Chondrocyte (in vitro differentiated cells): Measurements from ENCODE around the gene POGZ. TPM values are rescaled to one million over a fixed set of nuclear protein-coding genes. Genes with fewer than 3 reads are reported as not detected.

Source experiments
- DNase-seq: peaks from one replicate; pipeline ENCODE4 v3.0.0; 2021; ENCODE audit warnings: mixed read lengths, low spot score
- H3K27ac Mint-ChIP-seq: one replicate; pipeline ENCODE4 v1.8.0; 2021; ENCODE audit warnings: mild to moderate bottlenecking, moderate library complexity, mixed read lengths; ENCODE audit not compliant: unreplicated experiment
- H3K27me3 Mint-ChIP-seq: 2 replicates; pipeline ENCODE4 v1.8.0; 2021; ENCODE audit warnings: low read depth, mixed read lengths
- H3K36me3 Mint-ChIP-seq: 2 replicates; pipeline ENCODE4 v1.8.0; 2021; ENCODE audit warnings: low read depth, mixed read lengths
- H3K4me1 Mint-ChIP-seq: 2 replicates; pipeline ENCODE4 v1.8.0; 2021; ENCODE audit warnings: low read depth, mild to moderate bottlenecking, mixed read lengths
- H3K4me3 Mint-ChIP-seq: one replicate; pipeline ENCODE4 v1.8.0; 2021; ENCODE audit warnings: mild to moderate bottlenecking, moderate library complexity, mixed read lengths; ENCODE audit not compliant: unreplicated experiment
- H3K9me3 Mint-ChIP-seq: 2 replicates; pipeline ENCODE4 v1.8.0; 2021; ENCODE audit warnings: low read depth, mixed read lengths
- total RNA-seq: library from RNA; stranded (reverse); gene quantifications from 3 replicates; pipeline ENCODE4 v1.2.1, GENCODE V29; 2021
- TF ChIP-seq, protein P1 (sequence below): fragments of 200-600 bp; sonication (generic); IDR thresholded peaks from 2 replicates; pipeline ENCODE4 v1.5.0; 2021; ENCODE audit warnings: antibody characterized with exemption, mild to moderate bottlenecking, moderate library complexity

The POGZ gene
- total RNA-seq, 1 donor from 2014 or later: 65.0 TPM

- Mint-ChIP-seq H3K4me3 (no peak overlapping the region), H3K4me1 (no peaks in the 10 kb centered on the region), H3K36me3 (peaks cover 24% of the 10 kb centered on the region), H3K27me3 (no peaks in the 10 kb centered on the region), H3K9me3 (no peaks in the 10 kb centered on the region), H3K27ac (no peak overlapping the region)
- no peak for DNase-seq
- TF ChIP-seq, protein P1, sequence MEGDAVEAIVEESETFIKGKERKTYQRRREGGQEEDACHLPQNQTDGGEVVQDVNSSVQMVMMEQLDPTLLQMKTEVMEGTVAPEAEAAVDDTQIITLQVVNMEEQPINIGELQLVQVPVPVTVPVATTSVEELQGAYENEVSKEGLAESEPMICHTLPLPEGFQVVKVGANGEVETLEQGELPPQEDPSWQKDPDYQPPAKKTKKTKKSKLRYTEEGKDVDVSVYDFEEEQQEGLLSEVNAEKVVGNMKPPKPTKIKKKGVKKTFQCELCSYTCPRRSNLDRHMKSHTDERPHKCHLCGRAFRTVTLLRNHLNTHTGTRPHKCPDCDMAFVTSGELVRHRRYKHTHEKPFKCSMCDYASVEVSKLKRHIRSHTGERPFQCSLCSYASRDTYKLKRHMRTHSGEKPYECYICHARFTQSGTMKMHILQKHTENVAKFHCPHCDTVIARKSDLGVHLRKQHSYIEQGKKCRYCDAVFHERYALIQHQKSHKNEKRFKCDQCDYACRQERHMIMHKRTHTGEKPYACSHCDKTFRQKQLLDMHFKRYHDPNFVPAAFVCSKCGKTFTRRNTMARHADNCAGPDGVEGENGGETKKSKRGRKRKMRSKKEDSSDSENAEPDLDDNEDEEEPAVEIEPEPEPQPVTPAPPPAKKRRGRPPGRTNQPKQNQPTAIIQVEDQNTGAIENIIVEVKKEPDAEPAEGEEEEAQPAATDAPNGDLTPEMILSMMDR: no peak
Measured at GRCh38 chr1:151418081-151418480, 41.2 kb downstream of the POGZ start.

DNA sequence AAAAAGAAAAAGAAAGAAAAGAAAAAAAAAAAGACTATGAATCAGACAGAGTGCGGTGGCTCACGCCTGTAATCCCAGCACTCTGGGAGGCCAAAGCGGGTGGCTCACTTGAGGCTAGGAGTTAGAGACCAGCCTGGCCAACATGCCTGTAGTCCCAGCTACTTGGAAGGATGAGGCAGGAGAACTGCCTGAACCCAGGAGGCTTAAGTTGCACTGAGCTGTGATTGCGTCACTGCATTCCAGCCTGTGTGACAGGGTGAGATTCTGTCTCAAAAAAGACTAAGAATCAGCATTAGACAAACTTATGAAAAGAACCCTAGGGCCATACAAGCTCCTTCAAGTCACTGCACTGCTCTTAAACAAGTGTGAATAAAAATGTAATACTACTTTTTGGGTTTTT, 43.1 kb downstream of the POGZ start:
- H3K4me3 Mint-ChIP-seq: no peak overlapping the region
- no peak for DNase-seq
- H3K4me1 Mint-ChIP-seq: no peaks in the 10 kb centered on the region
- H3K27ac Mint-ChIP-seq: no peak overlapping the region
- TF ChIP-seq, protein P1: no peak
- peaks cover 28% of the 10 kb centered on the region for H3K36me3 Mint-ChIP-seq
- H3K9me3 Mint-ChIP-seq: no peaks in the 10 kb centered on the region
- H3K27me3 Mint-ChIP-seq: no peaks in the 10 kb centered on the region

DNA sequence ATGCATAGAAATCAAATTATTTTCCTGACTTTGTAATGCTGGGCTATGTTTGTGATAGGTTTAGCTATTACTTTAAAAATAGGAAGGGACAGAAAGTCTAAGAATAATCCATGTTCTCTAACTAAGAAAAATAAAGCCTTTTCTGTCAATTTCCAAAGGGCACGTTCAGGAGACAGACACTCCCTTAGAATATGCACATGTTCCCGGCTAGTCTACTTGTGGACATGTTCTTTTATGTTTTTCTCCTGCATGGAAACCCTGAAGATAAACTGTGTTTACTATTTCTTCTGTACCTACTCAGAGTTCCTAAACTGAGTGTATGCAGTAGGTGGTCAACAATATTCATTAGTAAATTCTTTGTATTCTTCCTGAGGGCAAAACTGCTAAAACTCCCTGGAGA, 47.4 kb downstream of the POGZ start:
- Mint-ChIP-seq H3K27me3 (no peaks in the 10 kb centered on the region), H3K36me3 (peaks cover 46% of the 10 kb centered on the region), H3K4me1 (peaks cover 3% of the 10 kb centered on the region), H3K9me3 (no peaks in the 10 kb centered on the region), H3K4me3 (no peak overlapping the region), H3K27ac (no peak overlapping the region)
- TF ChIP-seq, protein P1: no peak
- no peak for DNase-seq

- no peak for DNase-seq
- no peak overlapping the region for H3K4me3 Mint-ChIP-seq
- no peaks in the 10 kb centered on the region for H3K27me3 Mint-ChIP-seq
- peaks cover 3% of the 10 kb centered on the region for H3K4me1 Mint-ChIP-seq
- H3K36me3 Mint-ChIP-seq: peaks cover 47% of the 10 kb centered on the region
- H3K9me3 Mint-ChIP-seq: no peaks in the 10 kb centered on the region
- TF ChIP-seq, protein P1: no peak
- no peak overlapping the region for H3K27ac Mint-ChIP-seq
Measured at GRCh38 chr1:151408891-151409290, 50.4 kb downstream of the POGZ start.

DNA sequence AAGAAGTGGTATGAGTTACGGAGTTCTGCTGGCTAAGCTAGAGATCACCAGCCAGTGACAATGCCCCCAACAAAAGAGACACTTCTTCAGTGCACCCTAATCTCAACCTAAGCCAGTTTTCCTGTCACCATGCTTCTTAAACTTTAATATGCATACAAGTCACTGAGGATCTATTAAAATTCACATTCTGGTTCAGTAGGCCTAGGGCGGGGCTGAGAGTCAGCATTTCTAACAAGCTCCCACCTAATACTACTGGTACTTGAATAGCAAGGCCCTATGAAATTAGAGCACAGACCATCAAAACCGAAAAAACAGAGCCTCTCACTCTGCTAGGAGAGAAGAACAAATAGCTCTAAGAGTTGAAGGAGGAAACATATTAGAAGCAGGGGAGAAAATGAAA, 52.0 kb downstream of the POGZ start:
- H3K4me3 Mint-ChIP-seq: no peak overlapping the region
- peaks cover 3% of the 10 kb centered on the region for H3K4me1 Mint-ChIP-seq
- TF ChIP-seq, protein P1: no peak
- no peak overlapping the region for H3K27ac Mint-ChIP-seq
- H3K36me3 Mint-ChIP-seq: peaks cover 45% of the 10 kb centered on the region
- H3K27me3 Mint-ChIP-seq: no peaks in the 10 kb centered on the region
- H3K9me3 Mint-ChIP-seq: no peaks in the 10 kb centered on the region
- no peak for DNase-seq
